Heart left ventricle (tissue), 13 donors: ENCODE results near the gene ABCC8.

Experiments
- CTCF ChIP-seq, 12 donors: fragments of 200-600 bp; sonication (generic) in 4 of 12; IDR thresholded peaks; one replicate each; pipeline versions ENCODE4 v1.5.0 to v1.8.0; 2018 to 2022; ENCODE audit warnings: antibody characterized with exemption in 12 of 12, mild to moderate bottlenecking in 5 of 12
- POLR2A ChIP-seq, 2 donors: fragments of 450-650 bp; IDR thresholded peaks; one replicate each; pipeline ENCODE4 v1.6.1; 2017; ENCODE audit warnings: antibody characterized with exemption in 2 of 2, mild to moderate bottlenecking in 2 of 2, moderate library complexity in 2 of 2
- donor health status: ischemic (EF 13 %, LVEDD 7.1; RV severe dilation, severe dysfunction).
- donor health status: DM: no; HTN: yes; CAD: no.
- donor health status: DM: no; HTN: no; CAD: no.
- donor health status: ischemic (EF 25% LVEDD 6.9; RV normal size, moderate dysfunction).
- donor health status: ischemic (EF 25% LVEDD 5.7; RV mildly dilated, moderate dysfunction).
- donor health status: ischemic (EF 35%, LVEDD 5.7; RV mildly dilated, moderate dysfunction).
- donor health status: nonischemic (EF 11% LVEDD 7.7; RV severe dilation, severe dysfunction).
- donor health status: DM: yes; HTN: yes; CAD: no.
- donor health status: PGD.
- donor health status: ischemic (EF 29% LVEDD 5.4; RV normal size, mild dysfunction).
- donor health status: nonischemic (EF 23%, LVEDD 6.1; RV moderate dilation, normal function).

- TF ChIP-seq CTCF (IDR thresholded peaks at IDR 0.05) (no peak), POLR2A (IDR thresholded peaks at IDR 0.05) (no peak)
Observed at GRCh38 chr11:17383461-17383860, 93.2 kb downstream of the ABCC8 start.
